Nephron progenitor cell (in vitro differentiated cells): Measurements from ENCODE around the gene FXYD7.

ENCODE experiments used
- DNase-seq: peaks from one replicate; pipeline ENCODE4 v3.0.0; 2021
- H3K27ac Mint-ChIP-seq: 2 replicates; pipeline ENCODE4 v1.8.0; 2021; ENCODE audit warnings: mild to moderate bottlenecking, moderate library complexity, mixed read lengths
- H3K27me3 Mint-ChIP-seq: 2 replicates; pipeline ENCODE4 v1.8.0; 2021; ENCODE audit warnings: mild to moderate bottlenecking, low read depth, mixed read lengths; ENCODE audit not compliant: poor library complexity
- H3K36me3 Mint-ChIP-seq: 2 replicates; pipeline ENCODE4 v1.8.0; 2021; ENCODE audit warnings: low read depth, mixed read lengths
- H3K4me1 Mint-ChIP-seq: 2 replicates; pipeline ENCODE4 v1.8.0; 2021; ENCODE audit warnings: mixed read lengths
- H3K4me3 Mint-ChIP-seq: 2 replicates; pipeline ENCODE4 v1.8.0; 2021; ENCODE audit warnings: mild to moderate bottlenecking, moderate library complexity, mixed read lengths
- H3K9me3 Mint-ChIP-seq: 2 replicates; pipeline ENCODE4 v1.8.0; 2021; ENCODE audit warnings: mild to moderate bottlenecking, moderate library complexity, mixed read lengths
- TF ChIP-seq, protein P1 (sequence below): fragments of 200-600 bp; sonication (generic); IDR thresholded peaks from 2 replicates; pipeline ENCODE4 v1.5.0; 2021; ENCODE audit warnings: antibody characterized with exemption

The FXYD7 gene

DNA sequence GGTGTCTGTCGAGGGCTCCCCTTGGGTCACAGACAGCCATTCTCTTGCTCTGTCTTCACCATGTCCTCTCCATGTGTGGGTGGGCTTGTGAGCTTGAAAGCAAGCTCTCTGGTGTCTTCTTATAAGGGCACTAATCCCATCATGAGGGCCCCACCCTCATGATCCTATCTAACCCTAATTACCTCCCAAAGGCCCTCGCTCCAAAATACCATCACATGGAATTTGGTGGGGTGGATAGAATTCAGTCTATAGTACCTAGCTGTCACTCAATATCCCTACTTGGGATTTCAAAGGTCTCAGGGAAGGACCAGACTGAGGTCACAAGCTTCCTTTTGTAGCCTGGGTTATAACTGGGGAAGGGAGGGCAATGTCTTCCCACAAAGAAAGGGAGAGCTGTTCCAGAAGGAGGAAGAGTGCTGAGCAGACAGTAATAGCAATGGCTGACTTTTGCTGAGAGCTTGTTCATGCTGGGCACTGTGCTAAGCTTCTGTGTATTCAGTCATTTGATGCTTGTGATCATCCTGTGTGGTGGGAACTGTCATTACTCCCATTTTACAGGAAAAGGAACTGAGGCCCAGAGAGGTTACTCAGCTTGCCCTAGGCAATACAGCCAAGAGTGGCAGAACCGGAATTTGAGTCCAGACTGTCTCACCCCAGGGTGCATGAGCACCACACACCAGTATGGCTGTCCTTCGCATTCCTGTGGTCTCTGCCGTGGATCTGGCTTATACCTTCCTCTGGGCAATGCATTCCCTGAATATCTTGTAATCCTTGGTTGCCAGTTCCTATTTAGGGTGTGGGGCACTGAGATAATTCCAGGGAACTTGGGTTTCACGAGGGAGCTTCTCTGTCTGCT, 19.6 kb downstream of the FXYD7 start:
- DNase-seq: no peak
- H3K4me1 Mint-ChIP-seq: no peaks in the 10 kb centered on the region
- H3K36me3 Mint-ChIP-seq: peaks cover 74% of the 10 kb centered on the region
- H3K27ac Mint-ChIP-seq: no peak overlapping the region
- H3K27me3 Mint-ChIP-seq: peaks cover 7% of the 10 kb centered on the region
- peaks cover 39% of the 10 kb centered on the region for H3K9me3 Mint-ChIP-seq
- TF ChIP-seq, protein P1, sequence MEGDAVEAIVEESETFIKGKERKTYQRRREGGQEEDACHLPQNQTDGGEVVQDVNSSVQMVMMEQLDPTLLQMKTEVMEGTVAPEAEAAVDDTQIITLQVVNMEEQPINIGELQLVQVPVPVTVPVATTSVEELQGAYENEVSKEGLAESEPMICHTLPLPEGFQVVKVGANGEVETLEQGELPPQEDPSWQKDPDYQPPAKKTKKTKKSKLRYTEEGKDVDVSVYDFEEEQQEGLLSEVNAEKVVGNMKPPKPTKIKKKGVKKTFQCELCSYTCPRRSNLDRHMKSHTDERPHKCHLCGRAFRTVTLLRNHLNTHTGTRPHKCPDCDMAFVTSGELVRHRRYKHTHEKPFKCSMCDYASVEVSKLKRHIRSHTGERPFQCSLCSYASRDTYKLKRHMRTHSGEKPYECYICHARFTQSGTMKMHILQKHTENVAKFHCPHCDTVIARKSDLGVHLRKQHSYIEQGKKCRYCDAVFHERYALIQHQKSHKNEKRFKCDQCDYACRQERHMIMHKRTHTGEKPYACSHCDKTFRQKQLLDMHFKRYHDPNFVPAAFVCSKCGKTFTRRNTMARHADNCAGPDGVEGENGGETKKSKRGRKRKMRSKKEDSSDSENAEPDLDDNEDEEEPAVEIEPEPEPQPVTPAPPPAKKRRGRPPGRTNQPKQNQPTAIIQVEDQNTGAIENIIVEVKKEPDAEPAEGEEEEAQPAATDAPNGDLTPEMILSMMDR: no peak
- no peak overlapping the region for H3K4me3 Mint-ChIP-seq

DNA sequence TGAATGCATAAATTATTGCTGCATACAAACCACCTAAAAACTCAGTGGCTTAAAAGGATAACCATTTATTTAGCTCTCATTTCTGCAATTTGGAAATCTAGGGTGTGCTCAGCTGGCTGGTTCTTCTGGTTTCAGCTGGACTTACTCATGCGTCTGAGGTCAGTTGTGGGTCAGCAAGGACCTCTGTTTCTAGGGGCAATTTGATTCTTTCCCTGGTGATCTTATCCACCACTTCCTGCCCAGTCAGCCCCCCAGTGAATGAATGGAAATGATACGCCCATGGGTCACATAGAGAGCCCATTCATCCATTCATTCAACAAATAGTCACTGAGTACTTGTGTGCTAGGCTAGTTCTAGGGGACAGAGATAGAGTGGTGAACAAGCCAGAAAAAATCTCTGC, 21.4 kb downstream of the FXYD7 start:
- TF ChIP-seq, protein P1: no peak
- no peak overlapping the region for H3K27ac Mint-ChIP-seq
- peaks cover 69% of the 10 kb centered on the region for H3K36me3 Mint-ChIP-seq
- peaks cover 39% of the 10 kb centered on the region for H3K9me3 Mint-ChIP-seq
- H3K27me3 Mint-ChIP-seq: peaks cover 7% of the 10 kb centered on the region
- no peaks in the 10 kb centered on the region for H3K4me1 Mint-ChIP-seq
- H3K4me3 Mint-ChIP-seq: no peak overlapping the region
- DNase-seq: no peak

DNA sequence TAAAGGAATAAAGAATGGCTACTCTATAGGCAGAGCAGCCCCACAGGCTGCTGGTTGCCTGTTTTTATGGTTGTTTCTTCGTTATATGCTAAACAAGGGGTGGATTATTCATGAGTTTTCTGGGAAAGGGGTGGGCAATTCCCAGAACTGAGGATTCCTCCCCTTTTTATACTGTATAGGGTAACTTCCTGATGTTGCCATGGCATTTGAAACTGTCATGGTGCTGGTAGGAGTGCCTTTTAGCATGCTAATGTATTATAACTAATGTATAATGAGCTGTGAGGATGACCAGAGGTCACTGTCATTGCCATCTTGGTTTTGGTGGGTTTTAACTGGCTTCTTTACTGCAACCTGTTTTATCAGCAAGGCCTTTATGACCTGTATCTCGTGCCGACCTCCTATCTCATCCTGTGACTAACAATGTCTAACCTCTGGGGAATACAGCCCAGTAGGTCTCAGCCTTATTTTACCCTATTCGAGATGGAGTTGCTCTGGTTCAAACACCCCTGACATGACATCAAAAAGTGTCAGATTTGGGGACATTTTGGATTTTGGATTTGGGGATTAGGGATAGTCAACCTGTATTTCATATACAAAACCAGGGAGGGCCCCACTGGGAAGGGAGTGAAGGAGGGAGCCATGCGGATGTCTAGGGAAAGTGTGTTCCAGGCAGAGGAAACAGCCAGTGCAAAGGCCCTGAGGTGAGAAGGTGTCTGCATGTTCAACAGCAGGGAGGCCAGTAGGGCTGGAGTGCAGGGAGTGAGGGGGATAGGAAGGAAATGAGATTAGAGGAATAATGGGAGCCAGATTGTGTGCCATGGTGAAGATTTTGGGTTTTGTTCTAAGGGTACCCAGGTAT, 22.4 kb downstream of the FXYD7 start:
- Mint-ChIP-seq H3K4me1 (no peaks in the 10 kb centered on the region), H3K36me3 (peaks cover 66% of the 10 kb centered on the region), H3K27me3 (peaks cover 4% of the 10 kb centered on the region), H3K27ac (no peak overlapping the region), H3K4me3 (no peak overlapping the region), H3K9me3 (peaks cover 39% of the 10 kb centered on the region)
- no peak for DNase-seq
- TF ChIP-seq, protein P1: no peak

DNA sequence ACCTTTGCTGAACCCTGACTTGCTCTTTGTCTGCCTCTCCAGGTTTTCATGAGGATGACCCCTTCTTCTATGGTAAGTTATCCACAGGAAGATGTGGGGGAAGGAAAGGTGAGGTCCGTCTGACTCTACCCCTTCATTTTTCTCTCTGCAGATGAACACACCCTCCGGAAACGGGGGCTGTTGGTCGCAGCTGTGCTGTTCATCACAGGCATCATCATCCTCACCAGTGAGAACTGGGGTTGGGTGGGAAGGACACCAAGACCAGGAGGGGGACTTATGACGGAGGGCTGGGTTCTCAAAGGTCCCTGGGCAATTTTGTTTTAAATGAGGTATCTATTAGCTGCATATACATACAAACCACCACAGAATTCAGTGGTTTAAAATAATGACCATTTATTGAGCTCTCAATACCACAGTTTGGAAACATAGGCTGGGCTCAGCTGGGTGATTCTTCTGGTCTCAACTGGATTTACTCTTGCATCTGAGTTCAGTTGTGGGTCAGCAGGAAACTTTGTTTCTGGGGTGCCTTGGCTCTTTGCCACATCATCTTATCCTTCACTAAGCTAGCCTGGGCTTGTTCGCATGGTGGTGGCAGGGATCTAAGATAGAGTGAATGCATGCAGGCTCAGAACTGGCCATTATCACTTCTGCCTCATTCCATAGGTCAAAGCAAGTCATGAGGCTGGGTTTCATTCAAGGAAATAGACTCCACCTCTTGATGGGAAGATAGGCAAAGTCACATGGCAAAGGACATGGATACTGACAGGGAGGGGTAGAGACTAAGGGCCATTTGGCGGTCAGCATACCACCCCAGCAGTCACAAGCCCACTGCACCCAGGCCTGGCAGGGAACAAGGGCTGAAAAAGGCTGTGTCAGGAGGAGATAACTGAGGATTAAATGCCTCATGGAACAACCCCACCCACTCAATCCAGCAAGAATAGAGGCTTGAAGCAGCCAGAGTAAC, 23.3 kb downstream of the FXYD7 start:
- H3K4me1 Mint-ChIP-seq: no peaks in the 10 kb centered on the region
- H3K27ac Mint-ChIP-seq: peak overlapping the region; percentile 48
- peaks cover 39% of the 10 kb centered on the region for H3K9me3 Mint-ChIP-seq
- no peak overlapping the region for H3K4me3 Mint-ChIP-seq
- peaks cover 4% of the 10 kb centered on the region for H3K27me3 Mint-ChIP-seq
- no peak for DNase-seq
- H3K36me3 Mint-ChIP-seq: peaks cover 59% of the 10 kb centered on the region
- TF ChIP-seq, protein P1: no peak

DNA sequence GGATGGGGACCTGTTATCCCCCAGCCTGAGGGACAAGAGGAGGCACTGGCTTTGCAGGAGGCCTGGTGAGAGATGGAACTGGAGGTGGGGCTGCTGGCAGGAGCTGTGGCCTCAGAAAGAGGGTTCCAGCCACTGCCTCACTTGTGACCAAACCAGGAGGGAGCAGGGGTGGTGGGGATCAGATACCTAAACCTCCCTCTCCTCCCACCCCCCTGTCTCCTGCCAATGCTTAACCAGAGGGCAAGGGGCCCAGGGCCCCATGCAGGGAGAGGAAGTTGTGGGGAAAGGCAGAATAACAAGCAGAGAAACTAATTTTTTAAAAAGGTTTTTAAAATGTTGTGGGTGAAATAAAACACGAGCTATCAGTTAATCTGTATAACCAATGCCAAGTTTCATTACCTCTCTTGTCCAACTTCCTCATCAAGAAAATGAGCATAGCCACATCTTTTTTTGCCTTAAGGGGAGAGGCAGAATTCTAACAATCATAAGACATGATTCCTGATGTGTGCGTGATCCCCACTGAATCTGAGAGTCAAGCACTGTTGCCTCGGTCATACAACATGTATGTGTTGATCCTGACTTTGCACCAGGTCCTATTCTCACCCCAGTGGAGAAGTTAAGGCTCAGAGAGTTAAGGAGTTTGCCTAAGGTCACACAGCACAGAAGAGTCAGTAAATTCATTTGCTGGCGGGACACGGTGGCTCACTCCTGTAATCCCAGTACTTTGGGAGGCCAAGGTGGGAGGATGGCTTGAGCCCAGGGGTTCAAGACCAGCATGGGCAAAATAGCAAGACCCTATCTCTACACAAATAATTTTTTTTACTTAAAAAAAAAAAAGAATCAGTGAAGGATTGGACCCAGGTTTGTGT, 24.4 kb downstream of the FXYD7 start:
- TF ChIP-seq, protein P1: no peak
- peaks cover 54% of the 10 kb centered on the region for H3K36me3 Mint-ChIP-seq
- no peak for DNase-seq
- peaks cover 4% of the 10 kb centered on the region for H3K27me3 Mint-ChIP-seq
- H3K4me1 Mint-ChIP-seq: no peaks in the 10 kb centered on the region
- H3K27ac Mint-ChIP-seq: peak overlapping the region; percentile 48
- H3K9me3 Mint-ChIP-seq: peaks cover 34% of the 10 kb centered on the region
- no peak overlapping the region for H3K4me3 Mint-ChIP-seq
